ENCODE measurements around the gene CTU2. TPM values are rescaled to one million over a fixed set of nuclear protein-coding genes. Genes with fewer than 3 reads are reported as not detected.

Gene CTU2
- total and polyA plus RNA-seq, 10 of the 15 experiments (the other 5 are each of a cell fraction or from before 2014, with no cell fraction given): 0.32 to 44.5 (median 18.2) TPM

GRCh38 chr16:88723911-88724310 is 17.6 kb downstream of the CTU2 start:
- H3K9ac ChIP-seq (ENCODE audit: control insufficient read depth, insufficient read depth, low read length): no peak overlapping the region
- no peaks in the 10 kb centered on the region for H3K4me1 ChIP-seq (ENCODE audit: control insufficient read depth, insufficient read depth, low read length)
- no peak for ATAC-seq
- POLR2A ChIA-PET: no interaction called here
- no peaks in the 10 kb centered on the region for H4K20me1 ChIP-seq (ENCODE audit: control insufficient read depth, insufficient read depth)
- H3K27me3 ChIP-seq (replicated peaks in 1 of 2; ENCODE audit: control insufficient read depth in 2 of 2, insufficient read depth in 2 of 2, low read length in 1 of 2): no peaks in the 10 kb centered on the region
- no peak overlapping the region for H3K4me2 ChIP-seq (ENCODE audit: control insufficient read depth, insufficient read depth)
- WGBS (ENCODE audit: insufficient coverage, insufficient replicate concordance, low lambda C conversion rate, missing lambda C conversion rate): 95% methylated on average over 17 of the region's 17 CpGs
- no peak overlapping the region for H3K27ac ChIP-seq (ENCODE audit: control insufficient read depth, insufficient read depth)
- RAD21 ChIA-PET (ENCODE audit: unreplicated experiment): no interaction called here
- BruUV-seq (replicated peaks): no TSS peak
- CTCF ChIA-PET: no interaction called here
- FAIRE-seq: no peak
- intact Hi-C loops (cut with micrococcal nuclease; ENCODE audit: unreplicated experiment): no loop called here
- DNase-seq (ENCODE audit: low read depth, low spot score): no peak
- H3K9me3 ChIP-seq (replicated peaks; ENCODE audit: control insufficient read depth, insufficient read depth, low read length): no peaks in the 10 kb centered on the region
- H3K4me3 ChIP-seq: no peak overlapping the region
- H3K79me2 ChIP-seq (ENCODE audit: control insufficient read depth, insufficient read depth, low read length): no peaks in the 10 kb centered on the region
- in situ Hi-C loops (cut with MboI): no loop called here
- H2AFZ ChIP-seq (ENCODE audit: control insufficient read depth, low read depth, low read length): no peak overlapping the region
- SMC1A ChIA-PET (ENCODE audit: uncharacterized antibody, unreplicated experiment): no interaction called here
- TF ChIP-seq CHD4 (IDR thresholded peaks at IDR 0.05) (no peak), CHD1 (IDR thresholded peaks at IDR 0.05; ENCODE audit: low read depth, low read length) (no peak)
- peaks cover 0 to 63% of the 10 kb centered on the region in 2 experiments for H3K36me3 ChIP-seq (ENCODE audit: control insufficient read depth in 2 of 2, insufficient read depth in 2 of 2, low read length in 1 of 2)

- Histone ChIP-seq H3K79me2 (ENCODE audit: control insufficient read depth, insufficient read depth, low read length) (no peaks in the 10 kb centered on the region), H2AFZ (ENCODE audit: control insufficient read depth, low read depth, low read length) (no peak overlapping the region), H3K4me3 (no peak overlapping the region), H3K27me3 (replicated peaks in 1 of 2; ENCODE audit: control insufficient read depth in 2 of 2, insufficient read depth in 2 of 2, low read length in 1 of 2) (no peaks in the 10 kb centered on the region), H3K9ac (ENCODE audit: control insufficient read depth, insufficient read depth, low read length) (no peak overlapping the region), H3K36me3 (ENCODE audit: control insufficient read depth in 2 of 2, insufficient read depth in 2 of 2, low read length in 1 of 2) (peaks cover 0 to 57% of the 10 kb centered on the region in 2 experiments; a peak in 3 of 4 replicates), H4K20me1 (ENCODE audit: control insufficient read depth, insufficient read depth) (no peaks in the 10 kb centered on the region), H3K4me1 (ENCODE audit: control insufficient read depth, insufficient read depth, low read length) (no peaks in the 10 kb centered on the region), H3K27ac (ENCODE audit: control insufficient read depth, insufficient read depth) (no peak overlapping the region), H3K9me3 (replicated peaks; ENCODE audit: control insufficient read depth, insufficient read depth, low read length) (no peaks in the 10 kb centered on the region), H3K4me2 (ENCODE audit: control insufficient read depth, insufficient read depth) (no peak overlapping the region)
- intact Hi-C loops (cut with micrococcal nuclease; ENCODE audit: unreplicated experiment): no loop called here
- FAIRE-seq (no peak), DNase-seq (ENCODE audit: low read depth, low spot score) (no peak), ATAC-seq (no peak)
- RAD21 ChIA-PET (ENCODE audit: unreplicated experiment): no interaction called here
- WGBS (ENCODE audit: insufficient coverage, insufficient replicate concordance, low lambda C conversion rate, missing lambda C conversion rate): 92% methylated on average over 31 of the region's 31 CpGs
- no TSS peak for BruUV-seq (replicated peaks)
- SMC1A ChIA-PET (ENCODE audit: uncharacterized antibody, unreplicated experiment): interaction anchor here (1.1 kb wide), 1 partner anchor 12 kb away, joined by 4 read pairs; no protein-coding TSS in a partner anchor
- POLR2A ChIA-PET: interaction anchor here (0.6 to 0.7 kb wide), 2 partner anchors 796 to 974 kb away, joined by 3 to 7 read pairs; no protein-coding TSS in a partner anchor
- CTCF ChIA-PET: no interaction called here
- in situ Hi-C loops (cut with MboI): no loop called here
- no peak for TF ChIP-seq DPF2 (IDR thresholded peaks at IDR 0.05)
- TF ChIP-seq ZNF274 (IDR thresholded peaks at IDR 0.05; ENCODE audit: insufficient read depth, insufficient read length): no peak
- TF ChIP-seq RUNX3 (IDR thresholded peaks at IDR 0.05; ENCODE audit: low read length): no peak
- TF ChIP-seq TCF3 (IDR thresholded peaks at IDR 0.05; ENCODE audit: borderline replicate concordance, insufficient read depth, low read depth, low read length): no peak
- TF ChIP-seq CUX1 (IDR thresholded peaks at IDR 0.05; ENCODE audit: insufficient replicate concordance, low read depth, low read length): no peak
- TF ChIP-seq GATAD2B (conservative IDR thresholded peaks at IDR 0.05; ENCODE audit: low read depth): no peak
- no peak for TF ChIP-seq HDGF (IDR thresholded peaks at IDR 0.05)
- no peak for TF ChIP-seq STAT3 (IDR thresholded peaks at IDR 0.05; ENCODE audit: low read depth, low read length)
- TF ChIP-seq MYC (IDR thresholded peaks at IDR 0.05; ENCODE audit: insufficient read depth, insufficient read length, insufficient replicate concordance, low read length, severe bottlenecking): no peak
- TF ChIP-seq MAX (IDR thresholded peaks at IDR 0.05; ENCODE audit: low read depth, low read length): no peak
- no peak for TF ChIP-seq ZNF207 (IDR thresholded peaks at IDR 0.05; ENCODE audit: borderline replicate concordance)
Measured at GRCh38 chr16:88724855-88725555, 18.7 kb downstream of the CTU2 start.

All from GM12878 (cell line).